ENCODE data around the gene C1QTNF2.
"Not testable (repeated sequence)": the region's sequence is repeated elsewhere in the genome, so short reads cannot be mapped to it uniquely, and the experiment has no call there.

Gene C1QTNF2

DNA sequence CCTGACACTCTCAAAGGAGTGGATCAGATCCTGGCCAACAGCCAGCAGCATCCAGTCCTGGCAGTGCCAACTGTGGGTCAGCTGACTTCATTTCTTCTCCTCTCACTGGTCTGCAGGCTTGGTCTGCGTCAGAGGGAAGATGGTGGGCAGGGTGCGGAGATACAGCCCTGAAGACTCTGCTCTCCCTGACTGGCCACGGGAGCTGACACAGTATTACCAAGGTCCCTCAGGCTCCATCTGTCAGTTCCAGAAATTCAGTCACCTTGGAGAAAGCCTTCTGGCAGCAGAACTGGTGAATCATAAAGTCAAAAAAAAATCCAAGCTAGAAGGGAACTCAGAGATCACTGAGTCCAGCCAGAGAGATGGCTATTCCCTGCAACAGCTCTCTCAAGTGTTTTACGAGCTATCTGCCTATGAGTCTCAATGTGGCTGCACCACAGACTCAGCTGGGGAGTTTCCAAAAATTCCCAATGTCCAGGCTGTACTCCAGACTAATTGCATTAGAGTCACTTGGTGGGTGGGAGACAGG is 27.9 kb downstream of the C1QTNF2 start:
- DNase-seq (ENCODE audit: low read depth in 2 of 2), result no peak

DNA sequence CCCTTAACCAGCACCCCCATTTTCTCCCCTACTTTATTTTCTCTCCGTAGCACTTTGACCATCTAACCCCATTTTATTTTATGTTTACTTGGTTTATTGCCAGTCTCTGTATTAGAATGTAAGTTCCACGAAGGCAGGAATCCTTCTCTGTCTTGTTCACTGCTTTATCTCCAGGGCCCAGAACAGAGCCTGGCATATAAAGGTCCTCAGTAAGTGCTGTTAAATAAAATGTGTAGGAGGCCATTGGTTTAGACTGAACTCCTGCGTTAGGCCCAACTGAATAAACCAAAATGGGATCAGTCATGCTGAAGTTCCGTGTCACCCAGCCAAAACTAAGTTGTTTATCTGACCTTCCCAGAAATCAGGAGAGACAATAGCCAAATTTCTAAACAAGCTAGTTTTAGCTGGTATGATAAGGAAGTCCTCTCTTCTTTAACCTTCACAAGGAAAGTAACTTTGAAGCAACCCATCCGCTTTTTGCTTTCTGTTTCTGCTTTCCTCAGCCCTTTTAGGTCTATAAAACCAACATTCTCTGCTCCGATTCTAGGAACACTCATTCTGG is 29.0 kb downstream of the C1QTNF2 start:
- no peak for DNase-seq (ENCODE audit: low read depth in 2 of 2)

DNA sequence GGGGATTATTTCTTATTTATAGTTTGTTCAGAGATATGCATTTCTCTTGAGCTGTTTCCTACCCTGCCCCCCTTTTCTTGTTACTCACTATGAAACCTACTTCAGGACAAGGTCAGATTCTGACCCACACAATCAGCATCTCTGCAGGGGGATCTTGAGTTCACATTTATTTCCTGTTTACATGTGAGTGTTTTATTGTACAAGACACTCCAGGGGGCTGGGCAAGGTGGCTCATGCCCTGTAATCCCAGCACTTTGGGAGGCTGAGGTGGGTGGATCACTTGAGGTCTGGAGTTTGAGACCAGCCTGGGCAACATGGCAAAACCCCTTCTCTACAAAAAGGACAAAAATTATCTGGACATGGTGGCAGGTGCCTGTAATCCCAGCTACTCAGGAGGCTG is 29.9 kb downstream of the C1QTNF2 start:
- not testable (repeated sequence) for DNase-seq (ENCODE audit: low read depth in 2 of 2)

DNA sequence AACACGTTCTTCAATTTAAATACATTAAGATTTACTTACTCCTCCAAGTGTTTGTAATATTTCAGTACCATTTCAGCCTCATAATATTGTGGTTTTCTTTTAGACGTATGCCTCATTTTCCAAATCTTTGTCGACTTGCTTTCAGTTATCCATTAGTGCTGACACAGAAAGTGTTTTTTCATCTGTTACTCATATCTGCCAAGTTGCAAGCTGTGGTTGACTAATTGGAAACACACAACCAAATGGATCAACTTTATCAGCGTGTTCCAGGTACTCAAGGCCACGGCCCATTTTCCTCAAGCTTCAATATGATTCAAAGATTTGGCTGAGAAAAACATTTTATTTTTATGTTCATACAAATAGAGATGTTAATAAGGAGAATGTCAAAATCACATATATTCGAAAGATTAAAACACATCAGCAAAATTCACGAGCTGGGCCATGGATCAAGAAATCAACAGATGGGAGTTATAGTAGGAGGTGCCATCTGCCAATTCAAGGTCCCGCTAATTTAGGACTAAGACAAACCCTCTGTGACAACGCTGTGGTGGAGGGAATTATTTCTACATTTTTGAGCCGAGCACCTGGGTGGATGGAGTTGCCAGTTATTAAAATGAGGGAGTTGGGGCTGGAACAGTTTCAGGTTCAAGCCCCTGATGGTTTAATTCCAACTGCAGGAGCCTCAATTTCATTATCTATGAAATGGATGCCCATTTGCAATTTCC is 30.9 kb downstream of the C1QTNF2 start:
- no peak for DNase-seq (ENCODE audit: low read depth in 2 of 2)

DNA sequence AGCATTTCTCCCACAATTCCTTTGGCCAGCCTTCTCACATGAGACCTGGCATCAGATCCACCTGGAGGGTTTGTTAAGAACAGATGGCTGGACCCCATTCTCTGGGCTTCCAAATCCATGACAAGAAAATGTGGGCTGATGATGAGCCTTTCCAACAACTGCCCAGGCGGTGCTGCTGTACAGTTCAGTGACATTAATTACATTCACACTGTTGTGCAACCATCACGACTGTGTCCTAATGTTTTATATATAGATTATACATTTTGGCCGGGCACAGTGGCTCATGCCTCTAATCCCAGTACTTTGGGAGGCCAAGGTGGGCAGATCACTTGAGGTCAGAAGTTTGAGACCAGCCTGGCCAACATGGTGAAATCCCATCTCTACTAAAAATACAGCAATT is 35.7 kb downstream of the C1QTNF2 start:
- DNase-seq (ENCODE audit: low read depth in 2 of 2), result not testable (repeated sequence)

DNA sequence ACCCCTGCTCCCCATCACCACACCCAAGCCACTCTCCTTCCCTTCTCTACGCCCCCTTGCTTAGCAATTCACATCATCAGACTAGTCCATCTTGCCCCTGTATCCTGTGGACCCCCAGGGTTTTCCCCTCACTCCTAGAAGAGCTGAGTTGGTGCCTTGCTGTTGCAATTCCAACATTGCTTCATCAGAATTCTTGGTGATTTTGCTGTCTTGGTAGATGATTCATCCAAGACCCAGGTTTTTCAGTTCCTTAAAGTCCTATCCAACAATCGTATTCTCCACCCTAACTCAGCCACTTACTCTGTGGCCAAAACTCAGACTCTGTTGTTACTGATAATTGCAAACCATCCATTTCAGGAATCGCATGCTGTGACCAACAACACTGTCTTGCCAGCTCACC is 36.7 kb downstream of the C1QTNF2 start:
- no peak for DNase-seq (ENCODE audit: low read depth in 2 of 2)

DNA sequence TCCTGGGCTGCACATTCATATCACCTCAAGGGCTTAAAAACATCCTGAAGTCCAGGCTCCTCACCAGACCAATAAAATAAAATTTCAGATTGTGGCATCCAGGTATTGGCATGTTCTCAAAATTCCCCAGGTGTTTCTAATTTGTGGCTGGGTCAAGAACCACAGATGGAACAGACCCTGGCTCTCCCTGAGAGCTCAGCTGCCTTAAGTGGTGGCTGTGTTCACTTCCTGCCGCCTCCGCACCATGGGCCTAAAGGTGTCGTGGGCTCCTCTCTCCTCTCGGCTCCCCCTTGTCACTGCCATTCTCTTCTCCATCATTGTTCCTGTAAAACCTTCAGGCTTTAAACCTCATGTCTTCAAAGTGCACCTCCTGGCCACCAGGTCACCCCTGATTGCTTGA is 40.2 kb downstream of the C1QTNF2 start:
- no peak for DNase-seq (ENCODE audit: low read depth in 2 of 2)

DNA sequence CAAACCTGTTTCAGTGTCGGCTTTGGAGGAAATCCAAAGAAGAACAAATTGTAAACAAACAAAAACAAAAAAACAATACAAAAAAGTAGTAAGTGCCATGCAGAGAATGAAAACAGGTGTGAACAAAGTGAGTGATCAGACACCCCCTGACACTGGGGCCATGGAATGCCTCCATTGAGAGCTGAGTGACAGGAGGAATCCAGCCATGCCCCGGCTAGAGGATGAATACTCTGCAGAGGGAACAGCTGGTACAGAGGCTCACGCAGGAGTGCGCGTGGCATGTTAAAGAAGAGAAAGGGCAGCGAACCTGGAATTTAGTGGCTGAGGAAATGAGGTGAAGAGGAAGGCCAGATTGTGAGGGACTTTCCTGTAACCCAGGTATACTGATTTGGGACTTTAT is 42.6 kb downstream of the C1QTNF2 start:
- no peak for DNase-seq (ENCODE audit: low read depth in 2 of 2)

DNA sequence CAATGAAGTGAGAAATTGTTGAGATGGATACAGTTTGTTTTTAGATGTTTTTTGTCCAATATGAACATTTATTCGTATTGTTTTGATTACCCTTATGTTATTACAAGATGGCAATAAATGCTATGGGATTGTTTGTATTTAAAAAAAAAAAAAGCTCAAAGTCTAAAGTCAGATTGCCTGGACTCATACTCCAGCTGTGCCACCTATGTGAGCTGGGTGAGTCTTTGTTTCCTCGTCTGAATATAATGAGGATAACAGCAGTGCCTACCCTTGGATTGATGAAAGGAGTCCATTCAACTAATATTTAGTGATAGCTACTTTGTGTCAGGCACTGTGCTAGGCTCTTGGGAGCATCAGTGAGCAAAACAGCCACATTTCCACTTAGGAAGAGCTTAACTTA is 43.4 kb downstream of the C1QTNF2 start:
- no peak for DNase-seq (ENCODE audit: low read depth in 2 of 2)

DNA sequence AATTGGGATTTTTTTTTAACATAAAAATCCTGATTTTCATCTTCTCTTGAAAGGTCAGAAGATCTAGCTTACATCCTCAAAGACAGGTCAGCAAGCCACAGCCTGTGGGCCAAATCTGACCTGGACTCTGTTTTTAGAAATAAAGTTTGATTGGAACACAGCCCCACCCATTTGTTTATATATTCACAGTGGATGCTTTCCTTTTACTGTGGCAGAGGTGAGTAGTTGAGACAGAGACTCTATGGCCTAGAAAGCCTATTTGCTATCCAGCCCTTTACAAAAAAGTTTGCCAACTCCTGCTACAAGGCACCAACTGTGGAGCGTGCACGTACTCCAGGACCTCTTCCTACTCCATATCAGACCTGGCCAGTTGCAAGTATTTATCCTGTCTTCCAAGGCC is 44.7 kb downstream of the C1QTNF2 start:
- no peak for DNase-seq (ENCODE audit: low read depth in 2 of 2)

DNA sequence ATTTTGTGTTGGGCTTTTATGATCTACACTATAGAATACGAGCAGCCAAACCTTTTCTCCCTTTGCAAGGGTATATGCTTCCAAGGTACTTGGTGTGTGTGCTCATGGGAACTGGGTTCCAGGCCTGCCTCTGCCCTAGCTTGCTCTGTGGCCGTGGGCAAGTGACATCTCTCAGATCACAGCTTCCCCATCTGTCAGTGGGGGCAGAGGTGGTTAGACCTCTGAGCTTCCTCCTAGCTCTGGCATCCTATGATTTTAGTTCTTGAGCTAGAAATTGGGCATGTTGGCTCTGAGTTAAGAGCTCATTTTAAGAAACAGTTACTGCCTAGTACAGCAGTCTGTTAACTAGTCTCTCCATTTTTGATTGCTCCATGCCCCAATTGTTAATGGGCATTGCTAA is 45.5 kb downstream of the C1QTNF2 start:
- DNase-seq (ENCODE audit: low read depth in 2 of 2), result no peak

DNA sequence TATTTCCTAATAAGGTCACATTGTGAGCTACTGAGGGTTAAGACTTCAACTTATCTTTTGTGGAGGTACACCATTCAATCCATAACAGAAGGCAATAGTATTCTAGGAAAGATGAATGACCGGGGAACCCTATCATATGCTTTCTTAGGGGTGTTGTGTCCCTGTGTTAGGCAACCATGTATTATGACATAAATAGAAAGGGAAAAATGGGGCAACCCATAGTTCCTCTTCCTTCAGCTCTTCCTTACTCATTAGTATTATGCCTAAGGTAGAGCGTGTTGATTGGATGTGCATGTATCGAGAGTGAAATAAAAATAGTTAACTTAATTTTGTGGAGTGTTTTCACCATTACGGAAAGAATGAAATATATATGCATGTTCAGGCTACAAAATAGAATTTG is 52.0 kb downstream of the C1QTNF2 start:
- no peak for DNase-seq (ENCODE audit: low read depth in 2 of 2)

DNA sequence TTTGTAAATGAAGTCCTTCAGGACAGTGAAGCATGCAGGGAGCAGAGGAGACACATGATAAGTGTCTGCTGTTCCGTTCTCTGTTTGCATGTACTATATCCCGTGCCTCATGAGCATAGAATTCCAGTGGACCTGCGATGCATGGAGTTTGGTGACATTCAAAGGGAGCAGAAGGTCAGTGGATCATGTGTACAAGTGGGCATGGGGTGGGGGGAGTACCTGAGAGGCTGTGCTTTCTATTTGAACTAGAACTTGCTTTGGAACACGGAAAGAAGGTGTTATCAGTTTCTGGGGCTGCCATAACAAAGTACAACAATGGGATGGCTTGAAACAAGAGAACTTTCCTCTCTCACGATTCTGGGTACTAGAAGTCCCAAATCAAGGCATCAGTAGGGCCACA is 53.0 kb downstream of the C1QTNF2 start:
- no peak for DNase-seq (ENCODE audit: low read depth in 2 of 2)

DNA sequence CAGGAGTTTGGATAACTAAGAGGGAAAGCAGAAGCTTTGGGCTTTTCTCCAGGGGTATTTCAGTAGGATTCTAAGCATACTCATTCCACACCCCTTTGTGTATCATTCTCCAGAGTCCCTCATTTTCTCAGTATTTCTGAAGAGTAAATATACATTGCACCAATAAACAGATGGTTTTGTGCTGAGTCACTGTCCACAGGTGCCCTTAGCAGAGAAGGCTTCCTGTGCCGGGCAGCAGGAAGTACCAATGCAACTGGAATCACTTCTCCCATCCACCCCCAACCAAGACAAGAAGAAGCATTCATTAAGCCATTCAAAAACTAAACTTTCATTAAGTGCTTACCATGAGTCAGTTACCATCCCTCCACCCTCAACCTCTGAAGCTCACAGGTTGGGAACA is 54.5 kb downstream of the C1QTNF2 start:
- no peak for DNase-seq (ENCODE audit: low read depth in 2 of 2)

DNA sequence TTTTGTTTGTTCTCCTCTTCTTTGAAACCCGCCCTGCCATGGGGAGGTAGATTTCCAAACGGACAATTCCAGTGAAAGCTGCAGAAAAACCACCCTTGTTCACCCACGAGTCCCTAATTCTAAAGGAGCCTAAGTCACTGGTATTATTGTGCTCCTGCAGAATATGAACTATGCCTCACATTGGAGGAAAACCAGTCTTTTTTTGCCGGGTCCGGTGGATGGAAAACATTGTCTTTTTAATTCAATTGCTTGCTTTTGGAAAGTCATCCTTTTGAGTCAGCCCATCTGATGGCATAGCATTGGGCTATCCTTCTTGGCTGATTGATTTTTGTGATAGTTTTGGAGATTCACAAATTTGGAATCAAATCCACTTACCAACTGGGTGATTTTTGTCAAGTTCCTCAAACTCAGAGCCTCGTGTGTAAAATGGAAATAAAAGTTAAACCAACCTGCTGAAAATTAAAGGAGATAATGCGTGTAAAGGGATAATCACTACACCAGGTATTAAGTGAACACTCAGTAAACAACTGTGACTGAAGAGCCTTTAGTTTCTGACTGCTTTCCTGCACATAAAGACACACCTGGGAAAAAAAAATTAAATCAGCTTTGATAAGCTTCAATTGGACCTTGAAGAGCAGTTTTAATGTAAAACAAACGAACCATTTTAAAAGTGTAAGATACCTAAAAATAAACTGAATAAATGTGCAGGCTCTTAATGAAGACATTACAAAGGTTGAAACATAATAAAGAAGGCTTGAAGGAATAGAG is 57.3 kb downstream of the C1QTNF2 start:
- DNase-seq (ENCODE audit: low read depth in 2 of 2), result no peak

DNA sequence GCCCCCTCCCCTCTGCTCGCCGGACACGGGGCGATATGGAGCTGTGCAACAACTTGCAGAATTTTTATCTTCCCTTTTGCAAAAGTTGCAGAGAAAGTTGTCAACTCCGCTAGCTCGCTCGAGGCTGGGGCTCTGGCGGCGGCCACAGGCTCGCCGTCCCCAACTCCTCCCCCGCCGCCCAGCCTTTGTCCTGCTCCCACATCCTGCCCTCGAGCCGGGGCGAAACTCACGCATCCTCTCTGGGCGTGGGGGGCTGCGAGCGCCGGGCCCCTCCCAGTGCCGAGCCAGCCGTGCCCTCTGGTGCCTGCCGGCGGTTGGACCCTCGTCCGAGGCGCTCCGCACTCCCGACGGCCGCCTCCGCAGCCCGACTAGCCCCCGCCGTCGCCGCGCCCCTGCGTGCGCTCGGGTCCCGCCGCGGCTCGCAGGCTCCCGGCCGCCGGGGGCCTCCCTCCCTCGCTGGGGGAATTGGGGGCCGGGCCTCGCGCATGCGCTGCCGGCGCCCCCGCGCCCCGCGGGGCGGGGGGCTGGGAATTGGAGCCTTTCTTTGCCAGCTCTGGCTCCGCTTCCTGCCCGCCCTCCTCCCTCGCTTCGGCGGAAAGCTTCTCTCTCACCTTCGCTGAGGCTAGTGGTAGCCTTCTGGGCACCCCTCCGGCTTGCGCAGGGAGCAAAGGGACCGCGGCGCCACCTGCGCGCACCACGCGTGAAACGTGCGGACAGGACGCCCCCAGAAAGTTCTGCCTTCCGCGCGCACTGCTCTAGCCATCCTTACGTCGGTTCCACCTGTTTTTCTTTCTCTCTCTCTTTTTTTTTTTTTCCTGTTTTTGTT is 58.1 kb downstream of the C1QTNF2 start, which contains the start of gene CCNJL:
Gene CCNJL (minus strand): TSS at position 431 of the 826 bp plus-strand sequence. CDS start 641 bp downstream, outside the sequence.
- no peak for DNase-seq (ENCODE audit: low read depth in 2 of 2)

DNA sequence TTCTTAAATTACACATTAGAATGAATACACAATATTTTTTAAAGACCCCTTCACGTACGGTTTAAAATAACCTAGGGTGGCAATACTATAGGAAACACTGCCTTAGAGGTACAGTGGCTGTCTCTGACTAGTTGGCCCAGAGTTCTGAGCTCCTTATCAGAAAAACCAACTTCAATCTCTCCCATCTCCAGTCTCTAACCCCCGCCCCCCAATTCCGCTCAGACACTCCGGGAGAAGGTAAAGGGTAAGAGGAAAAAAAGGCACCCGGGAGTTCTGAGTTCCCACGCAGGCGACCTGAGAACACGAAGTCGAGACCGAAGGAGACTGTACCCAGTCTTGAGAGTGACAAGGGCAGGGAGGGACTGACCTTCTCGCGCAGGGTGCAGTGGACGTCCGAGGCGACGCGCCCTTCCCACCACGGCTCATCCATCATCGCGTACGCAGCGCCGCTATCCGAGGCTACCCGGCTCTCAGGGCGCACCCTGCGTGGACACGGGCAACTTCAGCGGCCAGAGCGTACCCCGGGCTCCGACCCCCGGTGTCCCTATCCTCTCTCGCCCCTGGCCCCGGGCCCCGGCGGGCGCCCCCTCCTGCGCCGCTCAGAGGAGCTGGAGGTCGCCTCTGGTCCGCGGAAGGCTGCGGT is 58.8 kb downstream of the C1QTNF2 start:
- no peak for DNase-seq (ENCODE audit: low read depth in 2 of 2)

DNA sequence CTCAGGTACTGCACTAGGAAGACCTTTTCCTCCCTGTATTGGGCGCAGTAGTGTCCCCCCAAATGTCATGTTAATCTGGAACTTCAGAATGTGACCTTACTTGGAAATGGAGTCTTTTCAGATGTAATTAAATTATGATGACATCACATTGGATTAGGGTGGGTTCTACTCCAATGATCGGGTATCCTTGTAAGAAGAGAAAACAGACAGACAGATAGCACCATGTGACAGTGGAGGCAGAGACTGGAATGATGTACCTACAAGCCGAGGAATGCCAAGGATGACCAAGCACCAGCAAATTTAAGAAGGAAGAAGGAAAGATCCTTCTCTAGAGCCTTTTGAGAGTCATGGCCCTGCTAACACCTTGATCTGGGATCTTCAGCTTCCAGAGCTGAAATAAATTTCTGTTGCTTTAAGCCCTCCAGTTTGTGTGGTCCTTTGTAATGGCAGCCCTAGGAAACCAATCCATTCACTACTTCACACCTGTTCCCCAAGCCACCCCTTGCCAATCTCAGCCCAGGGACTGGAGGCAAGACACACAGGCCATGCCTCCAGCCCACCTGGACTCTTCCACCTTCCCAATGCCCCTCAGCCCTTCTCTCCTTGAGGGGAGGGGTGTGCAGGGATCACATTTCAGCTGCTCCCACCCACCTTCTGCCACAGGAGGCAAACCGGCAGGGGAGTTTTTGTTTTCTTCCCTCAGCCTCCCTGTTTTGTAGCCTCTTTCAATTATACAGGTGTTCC is 59.7 kb downstream of the C1QTNF2 start:
- DNase-seq (ENCODE audit: low read depth in 2 of 2), result no peak

DNA sequence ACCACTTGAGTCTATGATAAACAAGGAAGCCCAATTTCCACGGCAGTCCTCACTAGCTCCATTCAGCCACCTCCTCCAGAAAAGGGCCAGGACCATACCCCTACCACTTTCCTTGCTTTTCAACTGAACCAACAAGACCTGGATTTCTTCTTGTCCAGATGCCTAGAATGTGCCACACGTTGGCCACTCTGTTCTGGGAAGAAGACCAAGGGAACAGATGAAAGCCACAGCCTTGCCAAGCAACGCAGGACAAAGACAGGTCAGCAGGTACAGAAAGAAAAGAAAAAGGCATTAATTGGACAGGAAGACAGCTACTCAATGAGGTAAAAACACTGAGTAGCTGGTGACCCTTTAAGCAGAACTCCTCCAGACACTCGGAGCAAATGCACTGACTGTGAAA is 60.3 kb downstream of the C1QTNF2 start:
- DNase-seq (ENCODE audit: low read depth in 2 of 2), result no peak

DNA sequence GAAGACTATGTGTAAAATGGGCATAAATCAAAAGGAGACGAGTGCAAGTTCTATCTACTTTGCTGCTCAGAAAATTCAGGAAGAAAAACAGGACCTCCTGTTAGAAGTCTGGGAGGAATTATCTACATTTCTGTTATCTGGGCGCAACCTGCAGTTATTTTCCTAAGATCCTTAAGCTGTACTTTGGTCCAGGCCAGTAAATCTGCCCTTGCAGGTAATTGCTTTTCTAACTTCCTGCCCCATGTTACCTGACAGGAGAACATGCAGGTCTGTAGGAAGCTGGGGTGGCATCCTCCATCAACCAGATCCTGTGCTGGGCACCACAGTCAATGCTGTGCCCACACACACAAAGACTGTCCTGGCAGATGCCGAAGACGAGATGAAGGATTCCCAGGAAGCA is 63.7 kb downstream of the C1QTNF2 start:
- DNase-seq (ENCODE audit: low read depth in 2 of 2), result no peak

DNA sequence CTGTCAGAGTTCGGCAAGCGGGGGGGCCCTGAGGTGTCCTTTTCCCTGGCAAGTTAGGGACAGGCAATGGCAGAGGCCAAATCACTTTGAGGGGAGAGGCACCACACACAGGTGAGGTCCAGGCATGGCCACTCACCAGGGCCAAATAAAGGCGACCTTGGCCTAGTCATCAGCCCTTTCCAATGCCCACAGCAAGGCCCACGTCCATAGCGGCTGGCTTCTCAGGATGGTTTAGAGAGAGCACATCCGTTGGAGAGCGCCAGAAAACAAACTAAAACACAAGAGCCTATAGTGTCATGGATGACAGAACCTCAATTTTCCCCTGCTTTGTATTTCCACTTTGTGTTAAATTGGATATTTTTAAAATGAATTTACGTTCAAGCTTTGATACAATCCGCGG is 65.1 kb downstream of the C1QTNF2 start:
- no peak for DNase-seq (ENCODE audit: low read depth in 2 of 2)

Measured in stimulated activated CD8-positive, alpha-beta memory T cell treated with anti-CD3 and anti-CD28 coated beads, Interleukin-2, amount 100 ng/mL, for 1 hour (primary cell).